CD14-positive monocyte (primary cell): ENCODE measurements around the gene TBX10. TPM values are rescaled to one million over a fixed set of nuclear protein-coding genes. Genes with fewer than 3 reads are reported as not detected.

ENCODE experiments used
- DNase-seq, 3 donors: peaks; one replicate each; pipeline ENCODE4 v3.0.0-alpha.2; 2011 to 2022
- H2AFZ ChIP-seq: 2 replicates; pipeline ENCODE4 v1.6.0; 2012; ENCODE audit warnings: mild to moderate bottlenecking, low read depth, low read length, inconsistent platforms; ENCODE audit not compliant: insufficient read depth, poor library complexity, severe bottlenecking
- H3K27ac ChIP-seq, 2 donors: 1 replicate in 1 of 2; 2 replicates in 1 of 2; pipeline ENCODE4 v1.5.1; 2012 to 2013; ENCODE audit warnings: low read length in 2 of 2, control low read depth in 1 of 2, inconsistent platforms in 1 of 2, low read depth in 1 of 2, mild to moderate bottlenecking in 1 of 2
- H3K27me3 ChIP-seq, 2 donors: one replicate each; pipeline versions ENCODE4 v1.6.0 to v1.6.1; 2011 to 2013; ENCODE audit warnings: low read length in 2 of 2; ENCODE audit not compliant: control insufficient read depth in 2 of 2, insufficient read depth in 2 of 2
- H3K36me3 ChIP-seq, 2 donors: replicated peaks in 1 of 2; 1 replicate in 1 of 2; 2 replicates in 1 of 2; pipeline versions ENCODE4 v1.5.1 to v1.6.1; 2012 to 2013; ENCODE audit warnings: low read length in 2 of 2, control low read depth in 1 of 2, inconsistent platforms in 1 of 2, mild to moderate bottlenecking in 1 of 2; ENCODE audit not compliant: insufficient read depth in 2 of 2, control insufficient read depth in 1 of 2
- H3K4me1 ChIP-seq, 2 donors: 1 replicate in 1 of 2; 2 replicates in 1 of 2; pipeline versions ENCODE4 v1.5.1 to v1.6.1; 2012 to 2013; ENCODE audit warnings: low read length in 2 of 2, control low read depth in 1 of 2, inconsistent platforms in 1 of 2, mild to moderate bottlenecking in 1 of 2, moderate library complexity in 1 of 2; ENCODE audit not compliant: insufficient read depth in 2 of 2, control insufficient read depth in 1 of 2
- H3K4me2 ChIP-seq: replicated peaks from 2 replicates; pipeline ENCODE3; 2012; ENCODE audit warnings: low read length, moderate library complexity, mild to moderate bottlenecking; ENCODE audit not compliant: poor library complexity, severe bottlenecking; ENCODE audit errors: extremely low read depth
- H3K4me3 ChIP-seq, 3 experiments: fragments of 200-600 bp in 1 of 3; sonication (generic) in 1 of 3; replicated peaks in 1 of 3; 1 replicate in 2 of 3; 2 replicates in 1 of 3; pipeline ENCODE4 v1.5.1; 2011 to 2013; ENCODE audit warnings: low read length in 3 of 3, mild to moderate bottlenecking in 3 of 3, control low read depth in 2 of 3, low read depth in 2 of 3, inconsistent platforms in 1 of 3, moderate library complexity in 1 of 3
- H3K79me2 ChIP-seq: 2 replicates; pipeline ENCODE4 v1.6.0; 2012; ENCODE audit warnings: mild to moderate bottlenecking, control low read depth, inconsistent platforms, low read length, moderate library complexity; ENCODE audit not compliant: insufficient read depth
- H3K9ac ChIP-seq: 2 replicates; pipeline ENCODE4 v1.6.0; 2017; ENCODE audit warnings: low read length, mild to moderate bottlenecking; ENCODE audit not compliant: insufficient read depth, poor library complexity, severe bottlenecking
- H3K9me3 ChIP-seq, 2 donors: replicated peaks in 1 of 2; 1 replicate in 1 of 2; 2 replicates in 1 of 2; pipeline versions ENCODE4 v1.5.1 to v1.6.1; 2012 to 2013; ENCODE audit warnings: low read length in 2 of 2, control low read depth in 1 of 2; ENCODE audit not compliant: control insufficient read depth in 1 of 2, insufficient read depth in 1 of 2
- H4K20me1 ChIP-seq: 2 replicates; pipeline ENCODE4 v1.6.0; 2012; ENCODE audit warnings: mild to moderate bottlenecking, low read length, control low read depth, moderate library complexity; ENCODE audit not compliant: insufficient read depth
- H3K27ac Mint-ChIP-seq, 7 donors: one replicate each; pipeline ENCODE4 v1.8.0; 2020; ENCODE audit warnings: mild to moderate bottlenecking in 7 of 7, mixed read lengths in 7 of 7, moderate library complexity in 6 of 7, inconsistent platforms in 2 of 7
- H3K27me3 Mint-ChIP-seq, 3 donors: one replicate each; pipeline ENCODE4 v1.8.0; 2021 to 2022; ENCODE audit warnings: low read depth in 3 of 3, mild to moderate bottlenecking in 3 of 3, mixed read lengths in 3 of 3, moderate library complexity in 3 of 3, inconsistent platforms in 1 of 3
- H3K36me3 Mint-ChIP-seq, 2 donors: one replicate each; pipeline ENCODE4 v1.8.0; 2020; ENCODE audit warnings: mixed read lengths in 2 of 2, inconsistent platforms in 1 of 2, mild to moderate bottlenecking in 1 of 2
- H3K4me1 Mint-ChIP-seq: one replicate; pipeline ENCODE4 v1.8.0; 2020; ENCODE audit warnings: mild to moderate bottlenecking, mixed read lengths
- H3K4me3 Mint-ChIP-seq, 2 donors: one replicate each; pipeline ENCODE4 v1.8.0; 2020; ENCODE audit warnings: mild to moderate bottlenecking in 2 of 2, mixed read lengths in 2 of 2, moderate library complexity in 1 of 2
- H3K9me3 Mint-ChIP-seq, 7 donors: one replicate each; pipeline ENCODE4 v1.8.0; 2020 to 2022; ENCODE audit warnings: mixed read lengths in 7 of 7, mild to moderate bottlenecking in 6 of 7, moderate library complexity in 6 of 7, inconsistent platforms in 2 of 7
- CTCF ChIP-seq: fragments of 200-600 bp; IDR thresholded peaks from one replicate; pipeline ENCODE4 v1.8.0; 2022; ENCODE audit warnings: antibody characterized with exemption, mild to moderate bottlenecking
- WGBS: methylation state at CpG from one replicate; pipeline ENCODE4 v1.1.5; 2013; ENCODE audit warnings: missing lambda C conversion rate; ENCODE audit not compliant: insufficient coverage; 5-methylcytosine and 5-hydroxymethylcytosine counted together
- intact Hi-C, 2 donors: fragments of 100-400 bp; cut with micrococcal nuclease; formaldehyde crosslinking; loops; one replicate each; pipeline versions ENCODE4 v1.15.0 to v1.15.1; 2023
- polyA plus RNA-seq, 3 donors: library from polyadenylated mRNA; depleted of rRNA in 1 of 3; unstranded in 2 of 3; stranded (reverse) in 1 of 3; fragments of 300-500 nt in 2 of 3; fragments of >200 nt in 1 of 3; fragmentation: Illumina TruSeq in 2 of 3; gene quantifications; 1 replicate in 2 of 3; 2 replicates in 1 of 3; pipeline ENCODE4 v1.2.3, GENCODE V29; 2012 to 2021

The TBX10 gene
- polyA plus RNA-seq, 3 donors: not detected

GRCh38 chr11:67630943-67631331 lies 8.6 kb downstream of the TBX10 start:
- Histone ChIP-seq H3K27me3 (no peaks in the 10 kb centered on the region), H3K4me2 (peak overlapping the region; percentile 98), H3K27ac (peak overlapping the region; percentile 28 to 70), H3K4me3 (peak overlapping the region; percentile 48 to 86 (median 56)), H4K20me1 (no peaks in the 10 kb centered on the region), H3K9me3 (no peaks in the 10 kb centered on the region), H3K36me3 (no peaks in the 10 kb centered on the region), H3K4me1 (peaks cover 16 to 21% of the 10 kb centered on the region in 2 donors), H3K9ac (peak overlapping the region; percentile 69), H2AFZ (peak overlapping the region; percentile 86), H3K79me2 (no peaks in the 10 kb centered on the region)
- DNase-seq: no peak
- 62% methylated on average over 11 of the region's 16 CpGs for WGBS
- intact Hi-C loops: loop anchor here (2.0 to 5.0 kb wide), 3 partner anchors 28 to 176 kb away; no protein-coding TSS in a partner anchor
- Mint-ChIP-seq H3K9me3 (peaks cover 0 to 7% (median 0%) of the 10 kb centered on the region in 7 donors), H3K4me3 (peak overlapping the region; percentile 84 to 90), H3K4me1 (peaks cover 10% of the 10 kb centered on the region), H3K27me3 (peaks cover 0 to 4% (median 1%) of the 10 kb centered on the region in 3 donors), H3K36me3 (no peaks in the 10 kb centered on the region), H3K27ac (peak overlapping the region in 6 of 7 donors; percentile 41 to 85 (median 79))
- no peak for TF ChIP-seq CTCF

GRCh38 chr11:67630228-67630942 lies 9.2 kb downstream of the TBX10 start:
- H3K9ac ChIP-seq: peak overlapping the region; percentile 69
- peak overlapping the region; percentile 86 for H2AFZ ChIP-seq
- H3K36me3 ChIP-seq: no peaks in the 10 kb centered on the region
- Mint-ChIP-seq H3K4me1 (peaks cover 10% of the 10 kb centered on the region), H3K9me3 (peaks cover 0 to 7% (median 0%) of the 10 kb centered on the region in 7 donors), H3K4me3 (peak overlapping the region; percentile 84 to 90), H3K27ac (peak overlapping the region; percentile 56 to 92 (median 81)), H3K27me3 (peaks cover 0 to 4% (median 1%) of the 10 kb centered on the region in 3 donors), H3K36me3 (no peaks in the 10 kb centered on the region)
- TF ChIP-seq CTCF: peak; percentile 88
- H3K9me3 ChIP-seq: no peaks in the 10 kb centered on the region
- under 1% methylated on average over 52 of the region's 70 CpGs for WGBS
- peak overlapping the region; percentile 48 to 86 (median 56) for H3K4me3 ChIP-seq
- no peaks in the 10 kb centered on the region for H3K27me3 ChIP-seq
- H3K27ac ChIP-seq: peak overlapping the region; percentile 28 to 70
- DNase-seq: peak; percentile 96
- no peaks in the 10 kb centered on the region for H3K79me2 ChIP-seq
- intact Hi-C loops: loop anchor here (2.0 to 5.0 kb wide), 3 partner anchors 28 to 177 kb away; no protein-coding TSS in a partner anchor
- H3K4me1 ChIP-seq: peaks cover 16 to 21% of the 10 kb centered on the region in 2 donors
- H4K20me1 ChIP-seq: no peaks in the 10 kb centered on the region
- peak overlapping the region; percentile 98 for H3K4me2 ChIP-seq
